GM10847 (cell line): Measurements from ENCODE around the gene BRIP1.

ENCODE experiments used
- POLR2A ChIP-seq: IDR thresholded peaks from 2 replicates; pipeline ENCODE4 v1.6.1; 2011; ENCODE audit not compliant: insufficient read length; ENCODE audit errors: extremely low read depth

BRIP1 gene

DNA sequence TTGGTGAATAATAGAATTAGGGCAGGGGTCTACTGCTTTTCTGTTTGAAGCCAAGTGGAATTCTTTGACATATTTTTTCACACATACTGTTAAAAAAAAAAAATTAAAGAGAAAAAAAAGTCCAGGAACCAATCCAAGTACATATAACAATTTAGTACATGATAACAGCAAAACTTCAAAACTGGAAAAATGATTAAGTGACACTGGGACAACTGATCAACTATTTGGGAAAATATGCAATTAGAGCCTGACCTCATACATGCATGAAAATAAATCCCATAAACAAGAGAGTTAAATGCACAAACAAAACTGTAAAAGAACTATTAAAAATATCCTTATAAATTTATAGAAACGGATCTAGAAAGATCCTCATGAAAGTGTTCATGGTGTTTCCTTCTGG is 27.7 kb downstream of the BRIP1 start:
- TF ChIP-seq POLR2A, result no peak

DNA sequence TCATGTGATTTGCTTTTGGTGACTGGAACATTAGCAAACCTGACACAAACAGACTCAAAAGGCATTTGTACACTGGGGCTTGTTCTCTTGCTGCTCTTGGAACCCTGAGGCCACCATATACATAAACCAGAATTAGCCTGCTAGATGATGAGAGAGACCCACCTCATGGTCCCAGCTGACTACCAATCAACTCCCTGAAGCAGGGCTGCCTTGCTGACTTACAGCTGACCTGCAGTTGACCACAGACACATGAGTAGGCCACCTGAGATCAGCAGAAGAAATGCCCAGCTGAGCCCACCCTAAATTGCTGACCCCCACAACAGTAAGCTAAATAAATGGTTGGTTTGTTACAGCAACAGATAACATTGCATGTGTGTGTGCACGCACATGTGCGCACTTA is 28.7 kb downstream of the BRIP1 start:
- no peak for TF ChIP-seq POLR2A

DNA sequence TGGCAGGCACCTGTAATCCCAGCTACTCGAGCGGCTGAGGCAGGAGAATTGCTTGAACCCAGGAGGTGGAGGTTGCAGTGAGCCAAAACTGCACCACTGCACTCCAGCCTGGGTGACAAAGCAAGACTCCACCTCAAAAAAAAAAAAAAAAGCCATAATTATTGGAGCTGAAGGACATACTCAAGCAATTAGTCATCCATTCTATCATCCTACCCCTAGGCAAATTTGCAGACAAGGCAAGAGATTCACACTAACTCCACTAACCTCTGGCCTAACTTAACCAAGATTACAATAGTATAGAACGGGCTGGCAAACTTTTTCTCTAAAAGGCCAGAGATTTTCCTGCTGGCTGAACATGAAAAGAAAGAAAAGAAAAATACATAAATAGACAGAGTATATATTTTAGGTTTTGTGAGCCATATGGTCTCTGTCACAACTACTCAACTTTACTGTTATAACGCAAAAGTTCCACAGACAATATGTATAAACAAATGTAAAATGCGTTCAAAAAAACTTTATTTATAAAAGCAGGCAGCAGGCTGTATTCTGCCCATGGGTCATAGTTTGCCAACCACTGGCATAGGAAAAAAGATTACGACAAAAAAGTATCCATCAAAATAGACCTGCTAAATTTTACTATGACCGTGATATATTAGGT is 29.7 kb downstream of the BRIP1 start:
- TF ChIP-seq POLR2A, result no peak

DNA sequence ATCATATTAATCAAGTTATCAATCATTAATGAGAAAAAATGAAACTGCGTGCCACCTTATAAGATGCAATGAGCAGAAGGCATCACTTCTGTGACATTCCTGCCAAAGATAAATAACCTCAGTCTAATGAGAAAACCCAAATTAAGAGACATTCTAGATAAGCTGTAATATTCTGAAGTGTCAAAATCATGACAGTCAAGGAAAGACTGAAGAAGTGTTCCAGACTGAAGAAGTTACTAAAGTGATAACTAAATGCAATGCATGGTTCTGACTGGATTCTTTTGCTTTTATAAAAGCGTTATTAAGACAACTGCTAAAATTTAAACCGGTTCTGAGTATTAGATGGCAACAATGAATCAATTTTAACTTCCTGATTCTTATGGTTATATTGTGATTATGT is 30.9 kb downstream of the BRIP1 start:
- no peak for TF ChIP-seq POLR2A

DNA sequence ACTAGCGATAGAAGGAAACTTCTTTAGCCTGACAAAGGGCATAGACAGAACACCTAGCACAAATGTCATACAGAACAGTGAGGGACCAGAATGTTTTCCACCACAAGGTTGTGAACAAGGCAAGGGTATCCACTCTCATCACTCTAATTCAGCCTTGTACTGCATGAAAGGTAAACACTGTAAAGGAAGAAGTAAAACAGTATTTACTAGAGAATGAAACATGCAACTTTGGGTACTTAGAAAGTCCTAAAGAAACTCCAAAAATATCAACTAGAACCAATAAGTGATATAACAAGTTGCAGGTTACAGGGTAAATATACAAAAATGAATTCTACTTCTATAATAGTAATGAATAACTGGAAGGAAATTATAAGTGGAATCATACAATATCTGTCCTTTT is 32.2 kb downstream of the BRIP1 start:
- TF ChIP-seq POLR2A, result no peak

DNA sequence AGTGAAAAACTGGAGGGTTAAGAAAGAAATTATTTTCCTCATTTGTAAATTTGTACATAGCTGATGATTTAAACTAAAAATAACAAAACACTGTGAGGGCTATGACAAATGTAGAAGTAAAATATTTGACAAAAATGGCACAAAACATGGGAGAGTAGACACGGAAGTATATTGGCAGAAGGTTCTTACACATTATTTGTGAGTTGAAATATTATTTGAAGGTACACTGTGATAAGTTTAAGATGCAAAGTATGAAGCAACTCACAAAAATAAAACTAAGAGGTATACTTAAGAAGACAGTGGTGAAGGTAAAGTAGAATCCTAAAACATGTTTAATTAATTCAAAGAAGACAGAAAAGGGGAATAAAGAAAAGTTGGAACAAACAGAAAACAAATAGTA is 34.6 kb downstream of the BRIP1 start:
- TF ChIP-seq POLR2A, result no peak

DNA sequence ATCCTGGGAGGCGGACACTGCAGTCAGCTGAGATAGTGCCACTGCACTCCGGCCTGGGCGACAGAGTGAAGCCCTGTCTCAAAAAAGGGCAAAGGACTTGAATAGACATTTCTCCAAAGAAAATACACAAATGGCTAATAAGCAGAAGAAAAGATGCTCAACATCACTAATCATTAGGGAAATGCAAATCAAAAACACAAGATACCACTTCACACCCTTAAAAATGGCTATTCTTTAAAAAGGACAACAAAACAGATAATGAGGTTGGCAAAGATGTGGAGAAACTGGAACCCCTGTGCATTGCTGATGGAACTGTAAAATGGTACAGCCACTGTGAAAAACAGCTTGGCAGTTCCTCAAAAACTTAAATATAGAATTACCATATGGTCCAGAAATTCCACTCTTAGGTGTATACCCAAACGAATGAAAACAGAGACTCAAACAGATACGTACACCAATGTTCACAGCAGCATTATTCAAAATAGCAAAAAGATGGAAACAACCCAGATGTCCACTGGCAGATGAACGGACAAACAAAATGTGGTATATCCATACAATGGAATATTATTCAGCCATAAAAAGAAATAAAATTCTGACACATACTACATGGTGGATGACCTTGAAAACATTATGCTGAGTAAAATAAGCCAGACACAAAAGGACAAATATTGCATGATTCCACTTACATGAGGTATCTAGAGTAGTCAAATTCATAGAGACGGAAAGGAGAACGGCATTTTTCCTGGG is 35.5 kb downstream of the BRIP1 start:
- TF ChIP-seq POLR2A, result no peak

DNA sequence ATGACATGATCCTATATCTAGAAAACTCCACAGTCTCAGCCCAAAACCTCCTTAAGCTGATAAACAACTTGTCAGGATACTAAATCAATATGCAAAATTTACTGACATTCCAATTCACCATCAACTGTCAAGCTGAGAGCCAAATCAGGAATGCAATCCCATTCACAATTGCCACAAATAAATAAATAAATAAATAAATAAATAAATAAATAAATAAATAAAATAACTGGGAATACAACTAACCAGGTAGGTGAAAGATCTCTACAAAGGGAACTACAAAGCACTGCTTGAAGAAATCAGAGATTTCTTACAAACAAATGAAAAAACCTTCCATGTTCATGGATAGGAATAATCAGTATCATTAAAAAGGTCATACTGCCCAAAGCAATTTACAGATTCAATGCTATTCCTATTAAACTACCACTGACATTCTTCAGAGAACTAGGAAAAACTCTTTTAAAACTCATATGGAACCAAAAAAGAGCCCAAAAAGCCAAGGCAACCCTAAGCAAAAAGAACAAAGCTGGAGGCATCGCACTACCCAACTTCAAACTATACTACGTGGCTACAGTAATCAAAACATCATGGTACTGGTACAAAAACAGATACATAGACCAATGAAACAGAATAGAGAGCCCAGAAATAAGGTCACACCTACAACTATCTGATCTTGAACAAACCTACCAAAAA is 37.7 kb downstream of the BRIP1 start:
- TF ChIP-seq POLR2A, result no peak

DNA sequence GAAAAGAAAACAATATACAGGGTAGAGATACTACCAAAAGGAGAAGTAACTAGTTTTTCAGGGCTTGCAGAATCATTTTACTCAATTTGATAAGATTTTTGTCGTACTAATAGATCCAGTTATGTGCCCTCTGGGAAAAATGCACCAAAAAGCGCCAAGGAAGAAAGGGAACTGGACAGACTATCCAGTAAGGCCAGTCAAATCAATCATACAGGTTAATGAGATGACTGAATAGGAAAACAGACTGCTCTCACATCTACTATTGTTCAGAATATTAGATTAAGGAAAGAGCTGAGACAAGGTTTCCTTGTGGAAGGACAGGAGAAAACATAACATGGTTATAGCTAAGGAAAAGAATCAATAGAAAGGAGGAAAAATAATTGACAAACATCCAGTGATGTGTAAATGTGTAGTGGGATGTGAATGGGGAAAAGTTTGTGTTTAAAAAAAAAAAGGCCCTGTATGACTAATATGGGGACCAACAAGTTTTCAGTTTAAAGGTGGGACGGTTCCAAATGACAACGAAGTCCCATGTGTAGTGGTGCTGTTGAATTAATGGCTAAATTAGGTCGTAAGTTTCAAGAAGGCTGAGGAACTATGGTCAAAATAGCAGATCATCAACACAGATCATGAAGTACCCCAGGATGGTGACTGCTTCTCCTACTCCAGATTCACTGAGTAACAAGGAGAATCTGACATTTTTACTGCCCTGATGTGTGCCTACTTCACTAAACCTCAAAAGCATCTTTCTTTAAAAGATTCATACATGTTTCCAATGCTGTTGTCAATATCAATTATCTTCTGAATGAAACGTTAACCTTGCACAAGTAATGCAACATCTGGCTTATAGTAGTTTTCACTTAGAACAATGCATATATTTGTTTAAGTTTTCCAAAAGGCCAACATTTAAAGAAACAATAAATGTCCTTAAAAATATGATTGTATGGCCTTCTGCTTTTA is 40.7 kb downstream of the BRIP1 start:
- TF ChIP-seq POLR2A, result no peak

DNA sequence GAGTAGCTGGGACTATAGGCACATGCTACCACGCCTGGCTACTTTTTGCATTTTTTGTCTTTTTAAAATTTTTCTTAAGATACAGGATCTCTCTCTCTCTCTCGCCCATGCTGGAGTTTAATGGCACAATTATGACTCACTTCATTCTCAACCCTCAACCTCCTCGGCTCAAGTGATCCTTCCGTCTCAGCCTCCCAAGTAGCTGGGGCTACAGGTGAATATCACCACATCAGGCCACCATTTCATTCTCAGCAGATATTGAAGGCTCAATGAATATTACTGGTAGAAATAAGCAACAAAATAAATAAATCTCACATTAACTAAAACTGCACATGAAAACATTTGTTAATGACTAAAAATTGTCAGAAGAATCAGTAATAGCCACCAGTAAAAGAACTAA is 41.7 kb downstream of the BRIP1 start:
- TF ChIP-seq POLR2A, result no peak

DNA sequence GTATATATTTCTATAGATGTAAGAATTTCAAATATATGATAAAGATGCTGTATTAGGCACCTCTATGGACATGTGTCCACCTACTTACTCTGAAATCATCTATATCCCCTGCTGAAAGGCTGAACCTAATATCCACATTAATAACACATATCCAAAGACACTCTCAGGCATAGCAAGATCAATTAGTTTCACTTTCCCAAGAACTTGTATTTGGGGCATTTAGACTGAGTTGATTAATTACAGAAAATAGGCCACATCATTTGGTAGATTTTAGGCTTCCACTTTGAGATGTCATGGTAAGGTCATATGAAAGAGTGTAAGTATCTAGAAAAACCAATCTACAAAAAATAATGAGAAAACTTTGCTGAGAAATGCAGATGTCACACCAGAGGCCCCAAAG is 45.1 kb downstream of the BRIP1 start:
- TF ChIP-seq POLR2A, result no peak

DNA sequence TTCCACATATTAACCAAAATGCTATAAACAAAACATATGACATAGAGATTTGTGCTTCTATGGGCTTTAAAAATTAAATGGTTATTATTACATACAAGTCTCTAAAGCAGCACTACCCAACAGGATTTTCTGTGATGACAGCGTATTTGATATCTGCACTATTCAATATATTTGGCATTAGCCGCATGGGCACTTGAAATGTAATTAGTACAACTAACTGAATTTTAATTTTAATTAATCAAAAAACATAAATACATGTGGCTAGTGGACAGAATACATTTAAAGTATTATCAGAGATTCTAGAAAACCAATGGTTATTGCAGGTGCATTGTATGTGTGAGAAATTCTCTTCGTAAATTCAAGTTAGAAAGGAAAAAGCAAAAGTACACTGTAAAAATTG is 45.9 kb downstream of the BRIP1 start:
- TF ChIP-seq POLR2A, result no peak

DNA sequence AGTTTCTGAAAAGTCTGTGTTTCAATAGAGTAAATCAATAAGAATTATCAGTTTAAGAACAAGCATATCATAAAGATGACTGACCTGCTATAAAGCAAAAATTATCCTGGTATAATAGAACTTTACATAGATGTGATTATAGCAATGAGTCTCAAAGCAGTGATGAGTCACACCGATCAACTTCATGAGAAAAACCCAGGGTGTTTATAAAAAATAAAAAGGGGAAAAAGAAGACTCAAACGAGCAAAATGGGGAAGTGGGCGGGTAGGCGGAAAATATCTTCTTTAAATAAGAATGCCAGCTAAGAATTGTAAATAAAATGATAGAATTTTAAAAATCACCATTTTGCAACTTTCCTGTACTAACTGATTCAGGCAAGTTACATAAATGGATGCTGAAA is 46.8 kb downstream of the BRIP1 start:
- no peak for TF ChIP-seq POLR2A

DNA sequence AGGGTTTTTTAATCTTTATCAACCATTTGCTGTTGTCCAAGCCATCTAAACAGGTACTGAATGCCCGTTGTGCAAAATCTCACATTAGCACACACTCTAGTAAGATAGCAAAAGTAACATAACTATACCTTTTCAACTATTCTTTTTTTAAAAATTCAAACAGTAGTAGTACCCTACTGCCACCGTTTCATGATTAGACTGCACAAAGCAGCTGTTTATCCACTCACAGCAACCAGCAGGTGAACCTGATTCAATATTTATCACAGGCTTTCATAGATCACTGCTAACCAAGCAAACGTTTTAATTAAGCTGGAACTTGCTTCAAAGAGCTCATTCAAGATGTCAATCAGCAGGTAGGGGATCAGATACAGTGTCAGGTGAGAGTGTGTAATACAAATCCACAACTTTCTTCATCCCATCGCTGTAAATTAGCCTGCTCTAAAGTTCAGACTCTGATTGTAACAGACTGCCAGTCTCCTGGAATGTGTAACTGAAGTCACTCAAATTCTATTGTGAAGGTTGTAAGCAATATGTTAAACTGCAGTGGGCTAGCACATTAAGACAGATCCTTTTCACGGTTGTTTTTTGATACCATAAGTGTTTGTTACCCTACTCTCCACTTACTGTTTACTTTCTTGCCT is 47.3 kb downstream of the BRIP1 start:
- TF ChIP-seq POLR2A, result no peak

DNA sequence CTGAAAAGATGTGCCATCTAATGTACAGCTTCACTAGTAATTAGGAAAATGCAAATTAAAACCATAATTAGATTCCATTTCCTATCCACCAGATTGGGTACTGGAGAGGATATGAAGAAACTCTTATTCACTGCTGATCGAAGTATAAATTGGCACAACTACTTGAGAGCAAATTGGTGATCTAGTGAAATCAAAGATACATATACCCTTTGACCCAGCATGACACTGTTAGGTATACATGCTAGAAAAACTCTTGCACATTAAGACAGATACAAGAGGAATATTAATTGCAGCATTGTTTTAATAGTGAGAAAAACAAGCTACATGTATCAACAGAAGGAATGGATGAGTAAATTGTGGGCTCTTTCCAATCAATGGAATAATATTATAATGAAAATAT is 48.8 kb downstream of the BRIP1 start:
- no peak for TF ChIP-seq POLR2A
